Erythroblast (primary cell): ENCODE data around the gene METTL23.

ENCODE experiments used
- GATA1 ChIP-seq: IDR thresholded peaks from 2 replicates; pipeline ENCODE4 v1.6.1; 2011; ENCODE audit warnings: low read depth, mild to moderate bottlenecking, control low read depth, low read length, moderate library complexity
- POLR2A ChIP-seq: IDR thresholded peaks from 2 replicates; pipeline ENCODE4 v1.6.1; 2011; ENCODE audit warnings: mild to moderate bottlenecking, low read length

DNA sequence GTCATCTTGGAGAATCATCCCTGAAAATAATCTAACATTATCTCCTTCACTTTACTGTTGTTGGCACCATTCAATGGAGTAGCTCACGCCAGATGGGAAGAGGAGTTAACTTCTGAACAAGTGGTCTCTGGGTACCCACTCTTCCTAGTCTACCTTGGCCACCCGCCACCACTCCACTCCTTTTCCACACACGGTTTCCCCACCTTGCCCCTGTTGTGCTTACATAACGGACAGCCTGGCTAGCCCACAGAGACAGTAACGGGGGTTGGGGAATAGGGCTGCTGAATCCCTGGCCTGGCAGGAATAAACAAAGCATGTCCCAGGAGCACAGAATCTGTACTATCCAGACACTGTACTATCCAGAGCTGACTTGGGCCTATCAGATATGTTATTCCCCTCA lies 12.3 kb upstream of the METTL23 start:
- no peak for TF ChIP-seq POLR2A
- TF ChIP-seq GATA1 = no peak
